ENCODE data around the gene EXOC5. TPM values are rescaled to one million over a fixed set of nuclear protein-coding genes. Genes with fewer than 3 reads are reported as not detected.

The EXOC5 gene
- polyA plus RNA-seq, 2 donors = 5.9 to 8.9 TPM

Other genes with a start within 250 kb of the EXOC5 start
- 10 to 100 TPM in 1 of 2 donors, 1 to 10 TPM in 1; 4.7 to 14.3 TPM for gene AP5M1, start 66 bp upstream of the EXOC5 start, polyA plus RNA-seq
- gene NAA30, start 121.7 kb upstream of the EXOC5 start, polyA plus RNA-seq = 1 to 10 TPM; 2.4 to 4.5 TPM
- gene CCDC198, start 225.0 kb upstream of the EXOC5 start, polyA plus RNA-seq = not detected

Data from esophagus (tissue), 2 donors.